ENCODE results near the gene AGAP1.

Gene AGAP1

DNA sequence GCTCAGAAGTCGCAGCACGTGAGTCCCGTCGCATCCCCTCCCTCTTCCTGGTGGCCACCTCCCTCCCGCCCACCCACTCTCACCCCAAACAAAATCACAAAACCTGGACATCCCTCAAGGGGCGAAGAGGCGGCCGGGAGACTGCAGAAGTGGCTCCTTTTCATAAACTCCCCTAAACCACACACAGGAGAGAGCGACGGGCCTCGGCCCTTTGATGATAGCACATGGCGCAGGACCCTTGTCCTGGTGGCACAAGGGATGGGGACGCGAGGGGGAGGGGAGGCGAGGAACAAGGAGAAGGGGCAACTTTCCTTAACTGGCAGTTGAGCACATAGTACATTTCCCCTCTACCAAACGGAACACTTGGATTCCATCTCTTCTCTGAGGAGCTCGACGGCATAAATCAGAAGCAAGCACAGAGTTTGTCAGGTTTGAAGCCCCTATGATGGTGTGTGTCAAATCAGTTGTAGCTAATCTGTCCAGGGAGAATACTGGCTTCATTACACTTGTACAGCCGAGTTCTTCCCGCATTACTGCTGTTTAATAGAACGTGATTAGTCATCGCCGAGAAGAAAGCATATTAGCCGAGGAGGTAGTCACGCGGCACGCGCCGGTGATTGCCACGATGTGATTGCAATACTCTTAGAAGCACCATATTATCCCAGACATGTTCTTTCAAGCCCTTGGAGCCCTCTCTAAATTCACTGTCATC is 630.5 kb downstream of the AGAP1 start:
- DNase-seq (ENCODE audit: low read depth): no peak
- H3K4me3 ChIP-seq (ENCODE audit: low read depth, low read length): no peak overlapping the region
- TF ChIP-seq CTCF (IDR thresholded peaks at IDR 0.05; ENCODE audit: control insufficient read depth, extremely low read depth, insufficient read depth): no peak

GRCh38 chr2:236125541-236125940 is 631.7 kb downstream of the AGAP1 start:
- no peak for DNase-seq (ENCODE audit: low read depth)
- TF ChIP-seq CTCF (IDR thresholded peaks at IDR 0.05; ENCODE audit: control insufficient read depth, extremely low read depth, insufficient read depth): no peak
- H3K4me3 ChIP-seq (ENCODE audit: low read depth, low read length): no peak overlapping the region

DNA sequence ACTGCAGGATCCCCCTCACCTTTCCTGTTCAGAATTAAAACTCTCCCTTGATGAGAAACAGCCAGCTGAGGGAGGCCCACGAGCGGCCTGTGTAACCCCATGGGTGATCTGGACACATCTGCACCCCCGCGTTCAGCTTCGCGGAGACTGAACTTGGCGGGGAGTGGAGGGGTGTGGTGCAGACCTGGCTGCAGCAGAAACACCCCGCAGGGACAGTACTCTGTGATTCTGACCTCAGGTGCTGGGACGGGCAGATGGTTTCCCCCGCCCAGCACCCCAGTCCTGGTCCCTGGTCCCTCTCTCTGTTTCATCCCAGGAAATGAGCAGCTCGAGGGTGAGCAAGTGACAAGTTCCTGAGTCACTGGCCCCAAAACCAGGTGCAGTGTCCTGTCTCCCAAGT is 633.2 kb downstream of the AGAP1 start:
- TF ChIP-seq CTCF (IDR thresholded peaks at IDR 0.05; ENCODE audit: control insufficient read depth, extremely low read depth, insufficient read depth): no peak
- no peak overlapping the region for H3K4me3 ChIP-seq (ENCODE audit: low read depth, low read length)
- no peak for DNase-seq (ENCODE audit: low read depth)

GRCh38 chr2:236128321-236128720 is 634.5 kb downstream of the AGAP1 start:
- TF ChIP-seq CTCF (IDR thresholded peaks at IDR 0.05; ENCODE audit: control insufficient read depth, extremely low read depth, insufficient read depth): no peak
- H3K4me3 ChIP-seq (ENCODE audit: low read depth, low read length): no peak overlapping the region
- no peak for DNase-seq (ENCODE audit: low read depth)

GRCh38 chr2:236129935-236130334 is 636.1 kb downstream of the AGAP1 start:
- H3K4me3 ChIP-seq (ENCODE audit: low read depth, low read length): no peak overlapping the region
- no peak for TF ChIP-seq CTCF (IDR thresholded peaks at IDR 0.05; ENCODE audit: control insufficient read depth, extremely low read depth, insufficient read depth)
- DNase-seq (ENCODE audit: low read depth): no peak

- no peak for DNase-seq (ENCODE audit: low read depth)
- no peak for TF ChIP-seq CTCF (IDR thresholded peaks at IDR 0.05; ENCODE audit: control insufficient read depth, extremely low read depth, insufficient read depth)
- no peak overlapping the region for H3K4me3 ChIP-seq (ENCODE audit: low read depth, low read length)
Observed at GRCh38 chr2:236130349-236130998, 636.6 kb downstream of the AGAP1 start.
